Breast epithelium (tissue), 4 donors: ENCODE results near the gene CLGN. TPM values are rescaled to one million over a fixed set of nuclear protein-coding genes. Genes with fewer than 3 reads are reported as not detected.

Experiments
- DNase-seq, 2 donors: peaks; one replicate each; pipeline ENCODE4 v3.0.0-alpha.2; 2019; ENCODE audit warnings: low spot score in 2 of 2
- H3K27ac ChIP-seq, 2 donors: fragments of 200-600 bp; sonication (generic) in 1 of 2; one replicate each; pipeline ENCODE4 v1.5.1; 2016 to 2019; ENCODE audit warnings: mild to moderate bottlenecking in 1 of 2
- H3K27me3 ChIP-seq, 2 donors: fragments of 200-600 bp; sonication (generic) in 1 of 2; one replicate each; pipeline versions ENCODE4 v1.5.1 to v1.6.0; 2017 to 2019; ENCODE audit warnings: control low read depth in 1 of 2, mild to moderate bottlenecking in 1 of 2
- H3K36me3 ChIP-seq: fragments of 200-600 bp; one replicate; pipeline ENCODE4 v1.5.1; 2019
- H3K4me1 ChIP-seq, 2 donors: fragments of 200-600 bp; sonication (generic); one replicate each; pipeline ENCODE4 v1.5.1; 2016 to 2019; ENCODE audit warnings: control low read depth in 1 of 2
- H3K4me3 ChIP-seq, 3 donors: fragments of 200-600 bp; sonication (generic); 1 replicate in 2 of 3; 2 replicates in 1 of 3; pipeline ENCODE4 v1.5.1; 2016 to 2019; ENCODE audit warnings: mild to moderate bottlenecking in 3 of 3, moderate library complexity in 2 of 3
- H3K9me3 ChIP-seq, 2 donors: fragments of 200-600 bp; sonication (generic) in 1 of 2; one replicate each; pipeline ENCODE4 v1.5.1; 2016 to 2019; ENCODE audit warnings: control low read depth in 1 of 2
- POLR2A ChIP-seq: fragments of 450-650 bp; IDR thresholded peaks from one replicate; pipeline ENCODE4 v1.6.1; 2016; ENCODE audit warnings: antibody characterized with exemption, mild to moderate bottlenecking, moderate library complexity
- POLR2AphosphoS5 ChIP-seq, 3 donors: sonication (generic); formaldehyde crosslinking; IDR thresholded peaks; one replicate each; pipeline ENCODE4 v1.6.1; 2017; ENCODE audit warnings: antibody characterized with exemption in 3 of 3
- intact Hi-C: fragments of 100-400 bp; cut with DNase I; formaldehyde crosslinking; loops from one replicate; pipeline ENCODE4 v1.15.1; 2023; ENCODE audit warnings: low total_unique reads
- total RNA-seq, 3 donors: library from RNA; depleted of rRNA; stranded (reverse); fragments of >200 nt; gene quantifications; one replicate each; pipeline ENCODE4 v1.1.0, GENCODE V29; 2016
- TF ChIP-seq, protein P1 (sequence below), 3 donors: fragments of 450-650 bp; IDR thresholded peaks; one replicate each; pipeline ENCODE4 v1.5.1; 2016 to 2017; ENCODE audit warnings: antibody characterized with exemption in 3 of 3, mild to moderate bottlenecking in 3 of 3, moderate library complexity in 3 of 3

The CLGN gene
- total RNA-seq, 3 donors from 2014 or later, result 0.32 to 5.2 (median 1.6) TPM

DNA sequence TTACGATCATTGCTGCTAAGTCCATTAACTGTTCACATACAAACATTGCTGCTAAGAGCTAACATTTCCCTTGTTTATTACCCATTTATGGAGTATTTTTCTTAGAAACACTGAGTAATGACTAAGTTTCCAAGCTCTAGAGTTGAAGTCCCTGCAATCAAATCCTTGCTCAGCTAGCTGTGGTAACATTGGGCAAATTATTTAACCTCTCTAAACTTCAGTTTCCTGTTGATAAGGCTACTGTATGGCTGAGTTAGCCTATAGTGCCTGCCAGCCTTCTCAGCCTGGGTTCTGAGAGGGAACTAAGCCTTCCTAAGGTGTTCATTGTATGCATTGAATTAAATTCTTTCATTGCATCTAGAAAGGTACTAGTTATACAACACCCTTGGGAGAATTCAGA, 69.2 kb downstream of the CLGN start:
- DNase-seq, result no peak

DNA sequence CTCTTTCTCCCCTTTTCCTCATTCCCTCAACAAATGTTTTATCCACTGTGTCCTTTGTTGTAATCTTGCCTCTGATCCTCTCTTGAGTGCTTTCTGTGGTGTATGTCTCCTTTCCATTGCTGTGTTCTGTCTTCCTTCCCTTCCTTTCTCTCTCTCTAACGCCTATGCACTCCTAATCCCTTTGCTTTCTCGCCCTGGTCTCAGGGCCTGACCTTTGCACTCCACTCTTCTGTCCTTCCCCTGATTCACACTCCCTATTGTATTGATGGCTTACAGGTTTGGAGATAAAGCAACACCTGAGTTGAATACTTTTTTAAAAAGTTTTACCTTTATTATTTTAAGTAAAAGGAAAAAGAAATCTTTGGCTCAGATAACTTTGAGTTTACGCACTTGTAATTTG, 69.6 kb downstream of the CLGN start:
- H3K9me3 ChIP-seq, result no peaks in the 10 kb centered on the region
- H3K36me3 ChIP-seq, result no peaks in the 10 kb centered on the region
- intact Hi-C loops, result no loop called here
- TF ChIP-seq, protein P1, sequence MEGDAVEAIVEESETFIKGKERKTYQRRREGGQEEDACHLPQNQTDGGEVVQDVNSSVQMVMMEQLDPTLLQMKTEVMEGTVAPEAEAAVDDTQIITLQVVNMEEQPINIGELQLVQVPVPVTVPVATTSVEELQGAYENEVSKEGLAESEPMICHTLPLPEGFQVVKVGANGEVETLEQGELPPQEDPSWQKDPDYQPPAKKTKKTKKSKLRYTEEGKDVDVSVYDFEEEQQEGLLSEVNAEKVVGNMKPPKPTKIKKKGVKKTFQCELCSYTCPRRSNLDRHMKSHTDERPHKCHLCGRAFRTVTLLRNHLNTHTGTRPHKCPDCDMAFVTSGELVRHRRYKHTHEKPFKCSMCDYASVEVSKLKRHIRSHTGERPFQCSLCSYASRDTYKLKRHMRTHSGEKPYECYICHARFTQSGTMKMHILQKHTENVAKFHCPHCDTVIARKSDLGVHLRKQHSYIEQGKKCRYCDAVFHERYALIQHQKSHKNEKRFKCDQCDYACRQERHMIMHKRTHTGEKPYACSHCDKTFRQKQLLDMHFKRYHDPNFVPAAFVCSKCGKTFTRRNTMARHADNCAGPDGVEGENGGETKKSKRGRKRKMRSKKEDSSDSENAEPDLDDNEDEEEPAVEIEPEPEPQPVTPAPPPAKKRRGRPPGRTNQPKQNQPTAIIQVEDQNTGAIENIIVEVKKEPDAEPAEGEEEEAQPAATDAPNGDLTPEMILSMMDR (IDR thresholded peaks at IDR 0.05), result no peak
- TF ChIP-seq POLR2AphosphoS5 (IDR thresholded peaks at IDR 0.05) (no peak), POLR2A (no peak)
- no peaks in the 10 kb centered on the region for H3K4me1 ChIP-seq
- no peak for DNase-seq
- no peak overlapping the region for H3K27ac ChIP-seq
- H3K4me3 ChIP-seq, result no peak overlapping the region
- H3K27me3 ChIP-seq, result no peaks in the 10 kb centered on the region

More for the DNA sequence above, 69.2 kb downstream of the CLGN start:
- Histone ChIP-seq H3K27ac (no peak overlapping the region), H3K9me3 (no peaks in the 10 kb centered on the region), H3K4me3 (no peak overlapping the region), H3K27me3 (no peaks in the 10 kb centered on the region), H3K4me1 (no peaks in the 10 kb centered on the region), H3K36me3 (no peaks in the 10 kb centered on the region)
- TF ChIP-seq POLR2A (no peak), POLR2AphosphoS5 (IDR thresholded peaks at IDR 0.05) (no peak)
- TF ChIP-seq, protein P1 (IDR thresholded peaks at IDR 0.05), result no peak
- intact Hi-C loops, result no loop called here

DNA sequence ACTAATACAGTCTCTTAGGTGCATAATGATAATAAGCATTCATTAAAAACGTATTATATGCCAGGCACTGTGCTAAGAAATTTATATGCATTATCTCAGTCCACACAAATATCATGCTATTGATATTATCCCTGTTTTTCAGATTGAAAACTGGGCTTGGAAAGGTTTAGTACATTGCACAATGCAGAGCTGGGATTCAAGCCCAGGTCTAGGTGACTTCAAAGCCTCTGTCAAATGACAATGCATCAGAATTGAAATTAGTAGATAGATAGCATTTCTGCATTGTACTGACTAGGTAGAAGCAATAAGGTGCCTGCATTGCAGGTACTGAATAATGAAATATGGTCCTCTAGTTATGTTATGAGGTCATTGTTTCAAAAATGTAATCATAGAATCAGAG, 72.2 kb downstream of the CLGN start:
- intact Hi-C loops, result no loop called here
- no peak overlapping the region for H3K27ac ChIP-seq
- H3K36me3 ChIP-seq, result no peaks in the 10 kb centered on the region
- TF ChIP-seq POLR2A (no peak), POLR2AphosphoS5 (IDR thresholded peaks at IDR 0.05) (no peak)
- TF ChIP-seq, protein P1 (IDR thresholded peaks at IDR 0.05), result no peak
- no peaks in the 10 kb centered on the region for H3K4me1 ChIP-seq
- H3K9me3 ChIP-seq, result no peaks in the 10 kb centered on the region
- H3K27me3 ChIP-seq, result no peaks in the 10 kb centered on the region
- H3K4me3 ChIP-seq, result no peak overlapping the region
- DNase-seq, result no peak

DNA sequence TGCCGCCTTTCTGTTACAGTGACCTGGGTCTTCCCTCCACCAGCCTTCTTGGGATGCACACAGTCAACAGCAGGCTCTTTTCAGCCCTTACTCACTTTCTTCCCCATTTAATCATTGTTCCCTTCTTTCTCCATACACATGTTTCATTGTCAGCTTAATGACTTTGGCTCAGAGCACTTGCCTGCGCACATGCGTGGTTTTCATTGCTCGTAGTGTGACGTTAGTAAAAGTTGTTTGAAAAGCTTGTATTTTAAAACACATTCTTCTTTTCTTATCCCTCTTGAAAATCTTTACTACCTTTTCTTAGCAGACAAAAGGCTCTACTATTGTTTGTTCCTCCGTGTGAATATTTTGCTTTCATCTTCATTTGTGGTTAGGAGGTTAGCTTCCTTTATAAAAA, 73.7 kb downstream of the CLGN start:
- Histone ChIP-seq H3K9me3 (no peaks in the 10 kb centered on the region), H3K4me1 (no peaks in the 10 kb centered on the region), H3K36me3 (no peaks in the 10 kb centered on the region), H3K27ac (no peak overlapping the region), H3K4me3 (no peak overlapping the region), H3K27me3 (no peaks in the 10 kb centered on the region)
- DNase-seq, result no peak
- intact Hi-C loops, result no loop called here
- TF ChIP-seq POLR2AphosphoS5 (IDR thresholded peaks at IDR 0.05), result no peak
- TF ChIP-seq, protein P1 (IDR thresholded peaks at IDR 0.05), result no peak
- no peak for TF ChIP-seq POLR2A

DNA sequence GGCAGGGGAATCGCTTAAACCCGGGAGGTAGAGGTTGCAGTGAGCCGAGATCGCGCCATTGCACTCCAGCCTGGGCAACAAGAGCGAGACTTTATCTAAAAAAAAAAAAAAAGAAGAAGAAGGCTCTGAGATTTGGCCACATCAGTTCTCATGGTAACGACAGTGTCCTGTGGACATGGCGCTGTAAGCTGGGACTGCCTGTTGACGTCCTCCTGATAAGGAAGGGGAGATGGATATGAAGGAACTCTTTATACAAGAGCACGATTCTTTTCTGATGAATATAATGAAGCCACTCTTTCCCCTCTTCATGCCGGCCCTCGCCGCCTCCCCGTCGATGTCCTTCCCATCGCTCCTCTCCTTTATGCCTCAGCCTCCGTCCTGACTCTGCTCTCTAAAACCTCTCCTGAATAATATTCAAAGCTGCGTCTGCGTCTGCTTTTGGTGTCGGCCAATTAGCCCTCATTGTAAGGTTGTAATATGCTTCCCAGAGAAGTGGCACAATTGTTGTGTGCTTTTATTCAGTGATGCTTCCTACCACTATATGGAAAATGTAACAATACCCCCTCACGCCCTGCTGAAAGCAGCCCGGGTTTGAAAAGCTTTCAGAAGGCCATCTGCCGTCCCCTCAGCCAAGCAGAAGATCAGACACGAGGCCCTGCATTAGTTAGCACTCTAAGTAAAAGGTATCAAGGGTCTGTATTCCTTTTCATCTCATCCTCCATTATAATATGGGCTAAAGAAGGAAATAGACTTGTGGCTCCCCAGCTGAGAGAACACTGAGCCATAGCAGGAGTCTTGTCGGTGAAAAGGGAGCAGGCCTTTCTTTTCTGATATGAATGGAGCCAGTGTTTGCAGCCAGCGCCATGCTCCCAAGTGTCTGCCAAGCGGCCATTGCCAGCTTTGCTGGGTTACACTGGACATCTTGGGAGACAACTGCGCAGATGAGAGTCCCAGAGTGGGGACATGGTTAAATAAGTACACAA, 76.1 kb downstream of the CLGN start:
- Histone ChIP-seq H3K9me3 (no peaks in the 10 kb centered on the region), H3K4me1 (no peaks in the 10 kb centered on the region), H3K27me3 (no peaks in the 10 kb centered on the region), H3K4me3 (no peak overlapping the region), H3K27ac (no peak overlapping the region), H3K36me3 (no peaks in the 10 kb centered on the region)
- DNase-seq, result no peak
- TF ChIP-seq POLR2A, result no peak
- no peak for TF ChIP-seq POLR2AphosphoS5 (IDR thresholded peaks at IDR 0.05)
- TF ChIP-seq, protein P1 (IDR thresholded peaks at IDR 0.05), result no peak
- intact Hi-C loops, result no loop called here
